ENCODE results near the gene HIF1AN. TPM values are rescaled to one million over a fixed set of nuclear protein-coding genes. Genes with fewer than 3 reads are reported as not detected.

The HIF1AN gene
- total RNA-seq, 1 donor from 2014 or later: 53.4 TPM

DNA sequence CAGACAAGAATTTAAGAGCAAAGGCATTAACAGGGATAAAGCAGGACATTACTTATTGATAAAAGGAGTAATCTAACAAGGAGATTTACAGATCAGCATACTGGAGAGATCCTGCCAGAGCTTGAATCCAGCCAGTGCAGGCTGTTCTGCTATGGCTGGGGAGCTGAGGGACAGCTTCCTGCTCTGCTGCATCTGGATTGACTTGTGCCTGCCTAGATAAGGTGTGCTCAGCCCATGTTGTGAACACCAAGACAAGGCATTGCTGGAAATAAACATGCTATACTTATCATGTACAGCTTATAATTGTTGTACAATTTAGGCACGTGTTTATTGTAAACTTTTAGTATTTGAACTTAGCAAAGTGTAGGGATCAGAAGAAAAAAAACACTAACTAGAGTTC is 71.7 kb downstream of the HIF1AN start:
- Histone ChIP-seq H3K27ac (replicated peaks) (no peak overlapping the region), H3K36me3 (no peaks in the 10 kb centered on the region), H3K9me3 (replicated peaks) (peaks cover 29% of the 10 kb centered on the region), H3K27me3 (ENCODE audit: low read depth) (peaks cover 70% of the 10 kb centered on the region), H3K4me1 (no peaks in the 10 kb centered on the region), H3K4me3 (no peak overlapping the region)
- intact Hi-C loops (cut with micrococcal nuclease): no loop called here
- TF ChIP-seq, protein P1, sequence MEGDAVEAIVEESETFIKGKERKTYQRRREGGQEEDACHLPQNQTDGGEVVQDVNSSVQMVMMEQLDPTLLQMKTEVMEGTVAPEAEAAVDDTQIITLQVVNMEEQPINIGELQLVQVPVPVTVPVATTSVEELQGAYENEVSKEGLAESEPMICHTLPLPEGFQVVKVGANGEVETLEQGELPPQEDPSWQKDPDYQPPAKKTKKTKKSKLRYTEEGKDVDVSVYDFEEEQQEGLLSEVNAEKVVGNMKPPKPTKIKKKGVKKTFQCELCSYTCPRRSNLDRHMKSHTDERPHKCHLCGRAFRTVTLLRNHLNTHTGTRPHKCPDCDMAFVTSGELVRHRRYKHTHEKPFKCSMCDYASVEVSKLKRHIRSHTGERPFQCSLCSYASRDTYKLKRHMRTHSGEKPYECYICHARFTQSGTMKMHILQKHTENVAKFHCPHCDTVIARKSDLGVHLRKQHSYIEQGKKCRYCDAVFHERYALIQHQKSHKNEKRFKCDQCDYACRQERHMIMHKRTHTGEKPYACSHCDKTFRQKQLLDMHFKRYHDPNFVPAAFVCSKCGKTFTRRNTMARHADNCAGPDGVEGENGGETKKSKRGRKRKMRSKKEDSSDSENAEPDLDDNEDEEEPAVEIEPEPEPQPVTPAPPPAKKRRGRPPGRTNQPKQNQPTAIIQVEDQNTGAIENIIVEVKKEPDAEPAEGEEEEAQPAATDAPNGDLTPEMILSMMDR (IDR thresholded peaks at IDR 0.05; ENCODE audit: borderline replicate concordance): no peak
- DNase-seq: no peak

Other genes with a start within 250 kb of the HIF1AN start
- gene BLOC1S2, start 249.3 kb upstream of the HIF1AN start, total RNA-seq: 21.0 TPM
- gene PKD2L1, start 205.7 kb upstream of the HIF1AN start, total RNA-seq: not detected
- gene SCD, start 188.7 kb upstream of the HIF1AN start, total RNA-seq: 4.8 TPM
- not detected for gene WNT8B, start 72.9 kb upstream of the HIF1AN start, total RNA-seq
- 8.8 TPM for gene SEC31B, start 16.1 kb upstream of the HIF1AN start, total RNA-seq
- 430 TPM for gene NDUFB8, start 6.1 kb upstream of the HIF1AN start, total RNA-seq
- not detected for gene PAX2, start 209.6 kb downstream of the HIF1AN start, total RNA-seq